A549 (cell line): Measurements from ENCODE around the gene SON. TPM values are rescaled to one million over a fixed set of nuclear protein-coding genes. Genes with fewer than 3 reads are reported as not detected.

Experiments used
- ATAC-seq, 2 experiments: fragments of 200-7000 bp in 1 of 2; fragments of >200 bp in 1 of 2; cut with Nextera tagmentation in 1 of 2; cut with Tn5 transposase in 1 of 2; 3 replicates each; pipeline versions ENCODE4 v1.8.0 to v1.9.1; 2018 to 2020; ENCODE audit warnings: mild to moderate bottlenecking in 1 of 2, moderate library complexity in 1 of 2
- CTCF ChIA-PET: fragments of 300-600 bp; sonication (Branson Sonifier 250); formaldehyde crosslinking; extraction: SDS; loops from one replicate; lab custom pipeline; 2021; ENCODE audit warnings: antibody characterized with exemption, inconsistent platforms; lab: Yijun Ruan, JAX
- POLR2A ChIA-PET: fragments of 350-600 bp; formaldehyde crosslinking; extraction: SDS; loops from one replicate; lab custom pipeline; 2021; ENCODE audit warnings: antibody characterized with exemption, inconsistent platforms; lab: Yijun Ruan, JAX
- DNase-seq, 2 experiments: peaks; one replicate each; pipeline versions ENCODE4 v3.0.0 to v3.0.0-alpha.2; 2011 to 2016; ENCODE audit warnings: low read depth in 1 of 2, low spot score in 1 of 2
- FAIRE-seq: peaks from 2 replicates; lab custom pipeline; 2011; peaks lifted over from hg19 to GRCh38; lab: Jason Lieb, UNC
- H3K27ac ChIP-seq, 2 experiments: fragments of >200 bp; sonication (Bioruptor Twin); formaldehyde crosslinking; 3 replicates each; pipeline ENCODE4 v1.5.1; 2016 to 2017
- H3K4me1 ChIP-seq: fragments of >200 bp; sonication (Bioruptor Twin); formaldehyde crosslinking; 3 replicates; pipeline ENCODE4 v1.6.1; 2016
- H3K4me2 ChIP-seq: fragments of >200 bp; sonication (Bioruptor Twin); formaldehyde crosslinking; 3 replicates; pipeline ENCODE4 v1.6.1; 2016
- H3K4me3 ChIP-seq: fragments of >200 bp; sonication (Bioruptor Twin); formaldehyde crosslinking; 3 replicates; pipeline ENCODE4 v1.5.1; 2016
- H3K9me3 ChIP-seq: fragments of >200 bp; sonication (Bioruptor Twin); formaldehyde crosslinking; 3 replicates; pipeline ENCODE4 v1.6.1; 2016
- BCL3 ChIP-seq: fragments of >200 bp; sonication (Bioruptor Twin); formaldehyde crosslinking; IDR thresholded peaks from 3 replicates; pipeline ENCODE4 v1.6.1; 2016
- CBX2 ChIP-seq: fragments of 200-600 bp; sonication (generic); IDR thresholded peaks from 2 replicates; pipeline ENCODE4 v1.6.1; 2016; ENCODE audit warnings: low read depth, mild to moderate bottlenecking, borderline replicate concordance
- CEBPB ChIP-seq, 2 experiments: fragments of >200 bp in 1 of 2; sonication (Bioruptor Twin) in 1 of 2; formaldehyde crosslinking in 1 of 2; IDR thresholded peaks; 2 replicates each; pipeline ENCODE4 v1.6.1; 2012 to 2016
- CHD4 ChIP-seq: fragments of 200-600 bp; sonication (generic); IDR thresholded peaks from 2 replicates; pipeline ENCODE4 v1.6.1; 2016; ENCODE audit warnings: antibody characterized with exemption, mild to moderate bottlenecking, borderline replicate concordance
- EHF ChIP-seq: fragments of 250-450 bp; sonication (Bioruptor Pico); IDR thresholded peaks from 2 replicates; pipeline ENCODE4 v1.5.0; 2020; ENCODE audit warnings: mild to moderate bottlenecking
- EHMT2 ChIP-seq: fragments of 200-600 bp; sonication (generic); IDR thresholded peaks from 2 replicates; pipeline ENCODE4 v1.6.1; 2016; ENCODE audit warnings: antibody characterized with exemption, low read depth, mild to moderate bottlenecking, moderate library complexity
- EP300 ChIP-seq, 2 experiments: fragments of >200 bp; sonication (Bioruptor Twin); formaldehyde crosslinking; IDR thresholded peaks; 2 replicates in 1 of 2; 3 replicates in 1 of 2; pipeline ENCODE4 v1.6.1; 2016 to 2017
- FOSB ChIP-seq: fragments of 250-450 bp; sonication (Bioruptor Pico); IDR thresholded peaks from 2 replicates; pipeline ENCODE4 v1.5.0; 2020; ENCODE audit warnings: mild to moderate bottlenecking, moderate library complexity
- HOXA7 ChIP-seq: fragments of 250-450 bp; sonication (Bioruptor Pico); IDR thresholded peaks from 2 replicates; pipeline ENCODE4 v1.5.0; 2020; ENCODE audit warnings: mild to moderate bottlenecking, moderate library complexity
- HOXB13 ChIP-seq: fragments of 250-450 bp; sonication (Bioruptor Pico); IDR thresholded peaks from 2 replicates; pipeline ENCODE4 v1.5.0; 2020; ENCODE audit warnings: low read depth, mild to moderate bottlenecking, moderate library complexity
- KDM1A ChIP-seq: fragments of 200-600 bp; sonication (generic); IDR thresholded peaks from 2 replicates; pipeline ENCODE4 v1.6.1; 2016; ENCODE audit warnings: low read depth, mild to moderate bottlenecking
- KDM5A ChIP-seq: fragments of 200-600 bp; sonication (generic); IDR thresholded peaks from 2 replicates; pipeline ENCODE4 v1.6.1; 2016; ENCODE audit warnings: antibody characterized with exemption, mild to moderate bottlenecking
- MYC ChIP-seq: IDR thresholded peaks from 2 replicates; pipeline ENCODE4 v1.6.1; 2012; ENCODE audit warnings: mild to moderate bottlenecking, inconsistent platforms, low read length, improper control_type of control experiment, borderline replicate concordance
- POLR2AphosphoS2 ChIP-seq: conservative IDR thresholded peaks from 2 replicates; pipeline ENCODE4 v1.6.1; 2012; ENCODE audit warnings: low read length, improper control_type of control experiment, inconsistent platforms
- RAD21 ChIP-seq, 2 experiments: fragments of >200 bp in 1 of 2; sonication (Bioruptor Twin) in 1 of 2; formaldehyde crosslinking in 1 of 2; IDR thresholded peaks in 1 of 2; conservative IDR thresholded peaks in 1 of 2; 2 replicates in 1 of 2; 3 replicates in 1 of 2; pipeline ENCODE4 v1.6.1; 2012 to 2018; ENCODE audit warnings: inconsistent platforms in 1 of 2
- RFX5 ChIP-seq: fragments of 450-650 bp; IDR thresholded peaks from 2 replicates; pipeline ENCODE4 v1.7.1; 2014; ENCODE audit warnings: antibody characterized with exemption, mild to moderate bottlenecking, moderate library complexity
- SMC3 ChIP-seq: fragments of >200 bp; sonication (Bioruptor Twin); formaldehyde crosslinking; IDR thresholded peaks from 3 replicates; pipeline ENCODE4 v1.6.1; 2018; ENCODE audit warnings: inconsistent platforms
- SREBF2 ChIP-seq: fragments of 450-650 bp; IDR thresholded peaks from 2 replicates; pipeline ENCODE4 v1.6.1; 2014; ENCODE audit warnings: mild to moderate bottlenecking, moderate library complexity
- USF2 ChIP-seq: fragments of 450-650 bp; IDR thresholded peaks from 2 replicates; pipeline ENCODE4 v1.6.1; 2014; ENCODE audit warnings: antibody characterized with exemption
- ZC3H11A ChIP-seq: fragments of 450-650 bp; IDR thresholded peaks from 2 replicates; pipeline ENCODE4 v1.6.1; 2014; ENCODE audit warnings: antibody characterized with exemption, mild to moderate bottlenecking
- WGBS: methylation state at CpG from one replicate; pipeline ENCODE4 v1.1.6; 2017; ENCODE audit errors: missing lambda C conversion rate; 5-methylcytosine and 5-hydroxymethylcytosine counted together
- polyA plus RNA-seq, 4 experiments: library from polyadenylated mRNA; depleted of rRNA in 3 of 4; stranded (reverse); fragments of >200 nt; fragmentation: RNase III in 1 of 4; extraction: RNeasy Plus Mini Kit Qiagen cat#74134 plus additional on column Dnase treatment in 1 of 4; gene quantifications; 2 replicates in 3 of 4; 3 replicates in 1 of 4; pipeline ENCODE4 v1.2.3, GENCODE V29; 2011 to 2017
- TF ChIP-seq, protein P1 (sequence below): IDR thresholded peaks from 2 replicates; pipeline ENCODE4 v1.6.1; 2012
- TF ChIP-seq, protein P2 (sequence below): fragments of >200 bp; sonication (Bioruptor Twin); formaldehyde crosslinking; IDR thresholded peaks from 3 replicates; pipeline ENCODE4 v1.5.1; 2016
- TF ChIP-seq, protein P3 (sequence below): fragments of 150-350 bp; IDR thresholded peaks from 2 replicates; pipeline ENCODE4 v1.6.1; 2014; ENCODE audit warnings: low read depth, mild to moderate bottlenecking, low read length

The SON gene
- polyA plus RNA-seq, 2 of the 4 experiments (the other 2 are of a cell fraction), result 75.3 to 95.9 TPM

- ATAC-seq (no peak), FAIRE-seq (no peak), DNase-seq (no peak)
- no peaks in the 10 kb centered on the region for H3K4me1 ChIP-seq
- ChIA-PET POLR2A (no interaction called here), CTCF (interaction anchor here (1.2 kb wide), 2 partner anchors 9 to 87 kb away, joined by 3 to 4 read pairs; no protein-coding TSS in a partner anchor)
- TF ChIP-seq SMC3, result no peak
- TF ChIP-seq EHMT2, result no peak
- TF ChIP-seq CEBPB (IDR thresholded peaks at IDR 0.05), result no peak
- no peak for TF ChIP-seq RFX5
- no peak for TF ChIP-seq ZC3H11A
- TF ChIP-seq, protein P1, sequence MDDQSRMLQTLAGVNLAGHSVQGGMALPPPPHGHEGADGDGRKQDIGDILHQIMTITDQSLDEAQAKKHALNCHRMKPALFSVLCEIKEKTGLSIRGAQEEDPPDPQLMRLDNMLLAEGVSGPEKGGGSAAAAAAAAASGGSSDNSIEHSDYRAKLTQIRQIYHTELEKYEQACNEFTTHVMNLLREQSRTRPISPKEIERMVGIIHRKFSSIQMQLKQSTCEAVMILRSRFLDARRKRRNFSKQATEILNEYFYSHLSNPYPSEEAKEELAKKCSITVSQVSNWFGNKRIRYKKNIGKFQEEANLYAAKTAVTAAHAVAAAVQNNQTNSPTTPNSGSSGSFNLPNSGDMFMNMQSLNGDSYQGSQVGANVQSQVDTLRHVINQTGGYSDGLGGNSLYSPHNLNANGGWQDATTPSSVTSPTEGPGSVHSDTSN, result no peak
- no peak for TF ChIP-seq CBX2
- TF ChIP-seq CHD4, result no peak
- TF ChIP-seq, protein P2, sequence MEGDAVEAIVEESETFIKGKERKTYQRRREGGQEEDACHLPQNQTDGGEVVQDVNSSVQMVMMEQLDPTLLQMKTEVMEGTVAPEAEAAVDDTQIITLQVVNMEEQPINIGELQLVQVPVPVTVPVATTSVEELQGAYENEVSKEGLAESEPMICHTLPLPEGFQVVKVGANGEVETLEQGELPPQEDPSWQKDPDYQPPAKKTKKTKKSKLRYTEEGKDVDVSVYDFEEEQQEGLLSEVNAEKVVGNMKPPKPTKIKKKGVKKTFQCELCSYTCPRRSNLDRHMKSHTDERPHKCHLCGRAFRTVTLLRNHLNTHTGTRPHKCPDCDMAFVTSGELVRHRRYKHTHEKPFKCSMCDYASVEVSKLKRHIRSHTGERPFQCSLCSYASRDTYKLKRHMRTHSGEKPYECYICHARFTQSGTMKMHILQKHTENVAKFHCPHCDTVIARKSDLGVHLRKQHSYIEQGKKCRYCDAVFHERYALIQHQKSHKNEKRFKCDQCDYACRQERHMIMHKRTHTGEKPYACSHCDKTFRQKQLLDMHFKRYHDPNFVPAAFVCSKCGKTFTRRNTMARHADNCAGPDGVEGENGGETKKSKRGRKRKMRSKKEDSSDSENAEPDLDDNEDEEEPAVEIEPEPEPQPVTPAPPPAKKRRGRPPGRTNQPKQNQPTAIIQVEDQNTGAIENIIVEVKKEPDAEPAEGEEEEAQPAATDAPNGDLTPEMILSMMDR, result no peak
- no peak for TF ChIP-seq EP300 (IDR thresholded peaks at IDR 0.05)
- WGBS, result 93% methylated on average over 1 of the region's 1 CpG
- no peak overlapping the region for H3K4me2 ChIP-seq
- no peak overlapping the region for H3K4me3 ChIP-seq
- H3K9me3 ChIP-seq, result no peaks in the 10 kb centered on the region
- no peak overlapping the region for H3K27ac ChIP-seq
These were observed 55.2 kb downstream of the SON start for GRCh38 chr21:33598051-33598450.

- TF ChIP-seq MYC (no peak), KDM5A (no peak), SREBF2 (no peak), BCL3 (no peak), HOXA7 (CRISPR knock-in tag) (no peak), USF2 (no peak), EHF (CRISPR knock-in tag) (no peak), POLR2AphosphoS2 (no peak), SMC3 (no peak), KDM1A (no peak), RAD21 (conservative IDR thresholded peaks at IDR 0.05 in 1 of 2, IDR thresholded peaks at IDR 0.05 in 1 of 2) (no peak), FOSB (CRISPR knock-in tag) (no peak), HOXB13 (CRISPR knock-in tag) (no peak)
- TF ChIP-seq, protein P3, sequence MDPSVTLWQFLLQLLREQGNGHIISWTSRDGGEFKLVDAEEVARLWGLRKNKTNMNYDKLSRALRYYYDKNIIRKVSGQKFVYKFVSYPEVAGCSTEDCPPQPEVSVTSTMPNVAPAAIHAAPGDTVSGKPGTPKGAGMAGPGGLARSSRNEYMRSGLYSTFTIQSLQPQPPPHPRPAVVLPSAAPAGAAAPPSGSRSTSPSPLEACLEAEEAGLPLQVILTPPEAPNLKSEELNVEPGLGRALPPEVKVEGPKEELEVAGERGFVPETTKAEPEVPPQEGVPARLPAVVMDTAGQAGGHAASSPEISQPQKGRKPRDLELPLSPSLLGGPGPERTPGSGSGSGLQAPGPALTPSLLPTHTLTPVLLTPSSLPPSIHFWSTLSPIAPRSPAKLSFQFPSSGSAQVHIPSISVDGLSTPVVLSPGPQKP, result no peak
- POLR2A ChIA-PET, result no interaction called here
- no peak overlapping the region for H3K27ac ChIP-seq
- no peak for FAIRE-seq
- WGBS, result 97% methylated on average over 1 of the region's 1 CpG
- CTCF ChIA-PET, result no interaction called here
- no peaks in the 10 kb centered on the region for H3K9me3 ChIP-seq
- no peaks in the 10 kb centered on the region for H3K4me1 ChIP-seq
- no peak for DNase-seq
- H3K4me3 ChIP-seq, result no peak overlapping the region
- no peak for ATAC-seq
- H3K4me2 ChIP-seq, result no peak overlapping the region
These were observed 65.7 kb downstream of the SON start for GRCh38 chr21:33608559-33608958.
